ENCODE data around the gene TFF3. TPM values are rescaled to one million over a fixed set of nuclear protein-coding genes. Genes with fewer than 3 reads are reported as not detected.

TFF3 gene
- total RNA-seq, 2 donors from 2014 or later: 5.5 TPM; not detected in 1

- Mint-ChIP-seq H3K9me3 (peaks cover 7% of the 10 kb centered on the region), H3K4me3 (no peak overlapping the region), H3K27me3 (ENCODE audit: insufficient read depth) (peaks cover 3% of the 10 kb centered on the region), H3K36me3 (ENCODE audit: low read depth) (peaks cover 13% of the 10 kb centered on the region), H3K4me1 (no peaks in the 10 kb centered on the region), H3K27ac (no peak overlapping the region)
- no peak for DNase-seq
- Histone ChIP-seq H3K27me3 (ENCODE audit: control insufficient read depth, insufficient read depth, low read length, poor library complexity, severe bottlenecking) (no peaks in the 10 kb centered on the region), H3K36me3 (ENCODE audit: control insufficient read depth, insufficient read depth, low read length) (no peaks in the 10 kb centered on the region), H3K4me1 (ENCODE audit: control insufficient read depth, insufficient read depth, low read length) (no peaks in the 10 kb centered on the region), H3K9me3 (ENCODE audit: control insufficient read depth, low read length) (peaks cover 6% of the 10 kb centered on the region), H3K27ac (ENCODE audit: low read depth, low read length) (no peak overlapping the region), H3K9ac (ENCODE audit: extremely low read depth, low read length, poor library complexity, severe bottlenecking) (no peak overlapping the region), H3K4me3 (ENCODE audit: low read length) (no peak overlapping the region)
- 95 to 96% methylated on average over 4 to 18 of the region's 18 CpGs for WGBS, 2 experiments (ENCODE audit: insufficient coverage in 1 of 2, insufficient read length in 1 of 2)
- TF ChIP-seq, protein P1, sequence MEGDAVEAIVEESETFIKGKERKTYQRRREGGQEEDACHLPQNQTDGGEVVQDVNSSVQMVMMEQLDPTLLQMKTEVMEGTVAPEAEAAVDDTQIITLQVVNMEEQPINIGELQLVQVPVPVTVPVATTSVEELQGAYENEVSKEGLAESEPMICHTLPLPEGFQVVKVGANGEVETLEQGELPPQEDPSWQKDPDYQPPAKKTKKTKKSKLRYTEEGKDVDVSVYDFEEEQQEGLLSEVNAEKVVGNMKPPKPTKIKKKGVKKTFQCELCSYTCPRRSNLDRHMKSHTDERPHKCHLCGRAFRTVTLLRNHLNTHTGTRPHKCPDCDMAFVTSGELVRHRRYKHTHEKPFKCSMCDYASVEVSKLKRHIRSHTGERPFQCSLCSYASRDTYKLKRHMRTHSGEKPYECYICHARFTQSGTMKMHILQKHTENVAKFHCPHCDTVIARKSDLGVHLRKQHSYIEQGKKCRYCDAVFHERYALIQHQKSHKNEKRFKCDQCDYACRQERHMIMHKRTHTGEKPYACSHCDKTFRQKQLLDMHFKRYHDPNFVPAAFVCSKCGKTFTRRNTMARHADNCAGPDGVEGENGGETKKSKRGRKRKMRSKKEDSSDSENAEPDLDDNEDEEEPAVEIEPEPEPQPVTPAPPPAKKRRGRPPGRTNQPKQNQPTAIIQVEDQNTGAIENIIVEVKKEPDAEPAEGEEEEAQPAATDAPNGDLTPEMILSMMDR (conservative IDR thresholded peaks at IDR 0.05): no peak
These were observed 25.3 kb downstream of the TFF3 start for GRCh38 chr21:42289926-42290325.

DNA sequence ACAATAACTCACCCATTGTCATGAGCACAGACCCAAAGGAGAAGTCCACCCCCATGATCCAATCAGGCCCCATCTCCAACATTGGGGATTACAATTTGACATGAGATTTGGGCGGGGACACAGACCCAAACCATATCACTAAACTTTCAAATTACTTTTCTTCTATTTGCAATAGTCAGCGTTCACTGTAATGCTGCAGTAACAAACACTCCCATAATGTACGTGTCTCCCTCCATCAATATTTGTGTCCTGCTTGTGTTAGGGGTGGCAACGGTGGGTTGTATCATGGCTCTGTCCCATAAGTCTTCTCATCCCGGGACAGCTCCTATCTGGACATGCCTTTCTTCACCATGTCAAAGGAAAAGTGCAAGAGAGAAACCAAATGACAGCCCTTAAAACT, 26.2 kb downstream of the TFF3 start:
- H3K27ac Mint-ChIP-seq: no peak overlapping the region
- Histone ChIP-seq H3K9ac (ENCODE audit: extremely low read depth, low read length, poor library complexity, severe bottlenecking) (no peak overlapping the region), H3K4me3 (ENCODE audit: low read length) (no peak overlapping the region), H3K9me3 (ENCODE audit: control insufficient read depth, low read length) (peaks cover 6% of the 10 kb centered on the region), H3K36me3 (ENCODE audit: control insufficient read depth, insufficient read depth, low read length) (no peaks in the 10 kb centered on the region), H3K27me3 (ENCODE audit: control insufficient read depth, insufficient read depth, low read length, poor library complexity, severe bottlenecking) (no peaks in the 10 kb centered on the region), H3K27ac (ENCODE audit: low read depth, low read length) (no peak overlapping the region), H3K4me1 (ENCODE audit: control insufficient read depth, insufficient read depth, low read length) (no peaks in the 10 kb centered on the region)
- no peak for DNase-seq
- WGBS, 2 experiments (ENCODE audit: insufficient coverage in 1 of 2, insufficient read length in 1 of 2): 88 to 89% methylated on average over 5 of the region's 5 CpGs
- peaks cover 13% of the 10 kb centered on the region for H3K36me3 Mint-ChIP-seq (ENCODE audit: low read depth)
- peaks cover 7% of the 10 kb centered on the region for H3K9me3 Mint-ChIP-seq
- no peak overlapping the region for H3K4me3 Mint-ChIP-seq
- H3K4me1 Mint-ChIP-seq: no peaks in the 10 kb centered on the region
- TF ChIP-seq, protein P1 (conservative IDR thresholded peaks at IDR 0.05): no peak
- H3K27me3 Mint-ChIP-seq (ENCODE audit: insufficient read depth): peaks cover 3% of the 10 kb centered on the region

- no peak overlapping the region for H3K9ac ChIP-seq (ENCODE audit: extremely low read depth, low read length, poor library complexity, severe bottlenecking)
- WGBS, 2 experiments (ENCODE audit: insufficient coverage in 1 of 2, insufficient read length in 1 of 2): 89 to 90% methylated on average over 26 to 36 of the region's 36 CpGs
- H3K9me3 Mint-ChIP-seq: peaks cover 7% of the 10 kb centered on the region
- H3K27me3 ChIP-seq (ENCODE audit: control insufficient read depth, insufficient read depth, low read length, poor library complexity, severe bottlenecking): no peaks in the 10 kb centered on the region
- DNase-seq: no peak
- peaks cover 13% of the 10 kb centered on the region for H3K36me3 Mint-ChIP-seq (ENCODE audit: low read depth)
- no peaks in the 10 kb centered on the region for H3K36me3 ChIP-seq (ENCODE audit: control insufficient read depth, insufficient read depth, low read length)
- no peak overlapping the region for H3K27ac Mint-ChIP-seq
- H3K27ac ChIP-seq (ENCODE audit: low read depth, low read length): no peak overlapping the region
- H3K27me3 Mint-ChIP-seq (ENCODE audit: insufficient read depth): peaks cover 3% of the 10 kb centered on the region
- peaks cover 6% of the 10 kb centered on the region for H3K9me3 ChIP-seq (ENCODE audit: control insufficient read depth, low read length)
- H3K4me3 ChIP-seq (ENCODE audit: low read length): no peak overlapping the region
- no peaks in the 10 kb centered on the region for H3K4me1 ChIP-seq (ENCODE audit: control insufficient read depth, insufficient read depth, low read length)
- no peaks in the 10 kb centered on the region for H3K4me1 Mint-ChIP-seq
- TF ChIP-seq, protein P1 (conservative IDR thresholded peaks at IDR 0.05): no peak
- H3K4me3 Mint-ChIP-seq: no peak overlapping the region
These were observed 27.8 kb downstream of the TFF3 start for GRCh38 chr21:42287193-42288083.
